Measurements from ENCODE around the gene FLNA.

GRCh38 chrX:154327038-154327820, 47.2 kb downstream of the FLNA start:
- TF ChIP-seq CTCF (IDR thresholded peaks at IDR 0.05) (no peak), POLR2AphosphoS5 (IDR thresholded peaks at IDR 0.05) (no peak), POLR2A (IDR thresholded peaks at IDR 0.05) (no peak)
